SH-SY5Y (cell line): ENCODE measurements around the gene GALNT9.

Experiments used
- GATA2 ChIP-seq: IDR thresholded peaks from 2 replicates; pipeline ENCODE4 v1.6.1; 2011; ENCODE audit warnings: mild to moderate bottlenecking, low read depth, low read length
- GATA3 ChIP-seq: IDR thresholded peaks from 2 replicates; pipeline ENCODE4 v1.6.1; 2011; ENCODE audit warnings: low read depth, mild to moderate bottlenecking, low read length, moderate library complexity

Gene GALNT9

GRCh38 chr12:132282031-132282949 is 47.1 kb downstream of the GALNT9 start:
- TF ChIP-seq GATA2 (no peak), GATA3 (no peak)

- TF ChIP-seq GATA2 (no peak), GATA3 (no peak)
Measured at GRCh38 chr12:132281038-132281437, 48.4 kb downstream of the GALNT9 start.

- TF ChIP-seq GATA2: no peak
- TF ChIP-seq GATA3: no peak
Measured at GRCh38 chr12:132280406-132280805, 49.0 kb downstream of the GALNT9 start.

GRCh38 chr12:132279930-132280329 is 49.5 kb downstream of the GALNT9 start:
- TF ChIP-seq GATA3 (no peak), GATA2 (no peak)

GRCh38 chr12:132279184-132279889 is 50.1 kb downstream of the GALNT9 start:
- TF ChIP-seq GATA3 (no peak), GATA2 (no peak)

- TF ChIP-seq GATA2 (no peak), GATA3 (no peak)
Measured at GRCh38 chr12:132278401-132279183, 50.8 kb downstream of the GALNT9 start.

GRCh38 chr12:132277949-132278348 is 51.4 kb downstream of the GALNT9 start:
- TF ChIP-seq GATA3 (no peak), GATA2 (no peak)

GRCh38 chr12:132277374-132277941 is 51.9 kb downstream of the GALNT9 start:
- TF ChIP-seq GATA3 (no peak), GATA2 (no peak)

- TF ChIP-seq GATA3: no peak
- no peak for TF ChIP-seq GATA2
Measured at GRCh38 chr12:132276827-132277373, 52.5 kb downstream of the GALNT9 start.

GRCh38 chr12:132276066-132276826 is 53.1 kb downstream of the GALNT9 start:
- no peak for TF ChIP-seq GATA3
- no peak for TF ChIP-seq GATA2

GRCh38 chr12:132275631-132276030 is 53.8 kb downstream of the GALNT9 start:
- TF ChIP-seq GATA3 (no peak), GATA2 (no peak)

GRCh38 chr12:132275110-132275531 is 54.3 kb downstream of the GALNT9 start:
- TF ChIP-seq GATA2 (no peak), GATA3 (no peak)

GRCh38 chr12:132273992-132274334 is 55.4 kb downstream of the GALNT9 start:
- TF ChIP-seq GATA2: no peak
- TF ChIP-seq GATA3: no peak

GRCh38 chr12:132272711-132273110 is 56.7 kb downstream of the GALNT9 start:
- TF ChIP-seq GATA2 (no peak), GATA3 (no peak)
